Measurements from ENCODE around the gene CXCL6.

DNA sequence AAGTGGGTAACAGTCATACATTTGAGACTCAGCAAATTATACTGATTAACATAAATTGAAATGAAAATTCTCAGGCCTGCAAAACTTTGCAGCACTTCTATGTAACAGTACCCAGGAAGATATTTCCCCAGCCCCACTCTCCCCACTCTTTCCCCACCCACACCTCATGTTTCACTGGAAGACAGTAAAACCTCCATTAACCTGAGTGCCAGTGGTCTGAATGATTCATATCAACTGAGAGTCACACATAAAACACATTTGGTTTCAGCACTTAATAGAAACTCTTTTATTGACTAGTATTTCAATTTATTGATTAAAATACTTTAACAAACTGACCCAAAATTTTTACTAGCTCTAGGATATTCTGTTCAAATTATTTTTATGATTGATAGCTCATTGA is 6.9 kb downstream of the CXCL6 start:
- TF ChIP-seq, protein P1, sequence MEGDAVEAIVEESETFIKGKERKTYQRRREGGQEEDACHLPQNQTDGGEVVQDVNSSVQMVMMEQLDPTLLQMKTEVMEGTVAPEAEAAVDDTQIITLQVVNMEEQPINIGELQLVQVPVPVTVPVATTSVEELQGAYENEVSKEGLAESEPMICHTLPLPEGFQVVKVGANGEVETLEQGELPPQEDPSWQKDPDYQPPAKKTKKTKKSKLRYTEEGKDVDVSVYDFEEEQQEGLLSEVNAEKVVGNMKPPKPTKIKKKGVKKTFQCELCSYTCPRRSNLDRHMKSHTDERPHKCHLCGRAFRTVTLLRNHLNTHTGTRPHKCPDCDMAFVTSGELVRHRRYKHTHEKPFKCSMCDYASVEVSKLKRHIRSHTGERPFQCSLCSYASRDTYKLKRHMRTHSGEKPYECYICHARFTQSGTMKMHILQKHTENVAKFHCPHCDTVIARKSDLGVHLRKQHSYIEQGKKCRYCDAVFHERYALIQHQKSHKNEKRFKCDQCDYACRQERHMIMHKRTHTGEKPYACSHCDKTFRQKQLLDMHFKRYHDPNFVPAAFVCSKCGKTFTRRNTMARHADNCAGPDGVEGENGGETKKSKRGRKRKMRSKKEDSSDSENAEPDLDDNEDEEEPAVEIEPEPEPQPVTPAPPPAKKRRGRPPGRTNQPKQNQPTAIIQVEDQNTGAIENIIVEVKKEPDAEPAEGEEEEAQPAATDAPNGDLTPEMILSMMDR (conservative IDR thresholded peaks at IDR 0.05; ENCODE audit: low read length), result no peak
- TF ChIP-seq EZH2phosphoT487 (IDR thresholded peaks at IDR 0.05; ENCODE audit: borderline replicate concordance), result no peak
